ENCODE measurements around the gene SNX33.

DNA sequence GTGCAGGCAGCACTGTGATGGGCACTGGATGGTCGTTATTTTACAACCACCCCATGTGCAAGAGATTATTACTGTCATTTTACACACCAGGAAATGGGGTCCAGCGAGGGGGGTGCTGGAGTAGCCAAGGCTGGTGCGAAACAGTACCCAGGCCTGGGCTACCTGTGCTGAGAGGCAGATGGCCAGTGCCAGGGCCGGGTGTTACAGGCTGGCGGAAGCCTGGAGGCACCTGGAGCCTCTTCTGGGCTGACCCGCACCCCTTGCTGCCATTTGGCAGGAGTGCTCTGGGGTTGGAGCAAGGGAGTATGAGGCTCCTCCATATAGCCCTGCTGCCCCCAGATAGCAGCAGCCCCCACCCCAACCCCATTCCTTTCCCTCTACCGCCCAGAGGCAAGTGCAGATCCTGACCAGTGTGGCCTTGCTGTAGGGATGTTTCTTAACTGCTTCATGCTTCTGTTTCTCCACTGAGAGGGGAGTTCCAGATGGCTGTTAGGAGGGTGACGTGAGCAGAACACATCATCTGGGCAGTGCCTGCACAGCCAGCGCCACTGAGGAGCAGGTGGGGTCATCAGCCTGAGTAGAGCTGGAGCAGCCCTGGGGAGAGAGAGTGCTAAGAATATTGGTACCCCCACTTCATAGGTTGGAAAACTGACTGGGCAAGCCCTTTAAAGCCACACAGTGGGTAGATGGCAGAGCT is 15.3 kb downstream of the SNX33 start:
- TF ChIP-seq, protein P1, sequence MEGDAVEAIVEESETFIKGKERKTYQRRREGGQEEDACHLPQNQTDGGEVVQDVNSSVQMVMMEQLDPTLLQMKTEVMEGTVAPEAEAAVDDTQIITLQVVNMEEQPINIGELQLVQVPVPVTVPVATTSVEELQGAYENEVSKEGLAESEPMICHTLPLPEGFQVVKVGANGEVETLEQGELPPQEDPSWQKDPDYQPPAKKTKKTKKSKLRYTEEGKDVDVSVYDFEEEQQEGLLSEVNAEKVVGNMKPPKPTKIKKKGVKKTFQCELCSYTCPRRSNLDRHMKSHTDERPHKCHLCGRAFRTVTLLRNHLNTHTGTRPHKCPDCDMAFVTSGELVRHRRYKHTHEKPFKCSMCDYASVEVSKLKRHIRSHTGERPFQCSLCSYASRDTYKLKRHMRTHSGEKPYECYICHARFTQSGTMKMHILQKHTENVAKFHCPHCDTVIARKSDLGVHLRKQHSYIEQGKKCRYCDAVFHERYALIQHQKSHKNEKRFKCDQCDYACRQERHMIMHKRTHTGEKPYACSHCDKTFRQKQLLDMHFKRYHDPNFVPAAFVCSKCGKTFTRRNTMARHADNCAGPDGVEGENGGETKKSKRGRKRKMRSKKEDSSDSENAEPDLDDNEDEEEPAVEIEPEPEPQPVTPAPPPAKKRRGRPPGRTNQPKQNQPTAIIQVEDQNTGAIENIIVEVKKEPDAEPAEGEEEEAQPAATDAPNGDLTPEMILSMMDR (IDR thresholded peaks at IDR 0.05) = no peak
- no peak for TF ChIP-seq POLR2A (IDR thresholded peaks at IDR 0.05)

Measured in heart left ventricle (tissue), 13 donors.